Neural progenitor cell (in vitro differentiated cells): ENCODE data around the gene GINS2. TPM values are rescaled to one million over a fixed set of nuclear protein-coding genes. Genes with fewer than 3 reads are reported as not detected.
A peak's percentile ranks its signal among the peaks of the same experiment; 100 is the strongest.

Experiments used
- DNase-seq: peaks from one replicate; pipeline ENCODE4 v3.0.0-alpha.2; 2016; ENCODE audit warnings: low spot score
- H2AFZ ChIP-seq: fragments of 200-600 bp; sonication (generic); replicated peaks from 2 replicates; pipeline ENCODE4 v1.6.1; 2016; ENCODE audit warnings: antibody characterized with exemption
- H3F3A ChIP-seq: fragments of 200-600 bp; sonication (generic); 2 replicates; pipeline ENCODE4 v1.6.1; 2016; ENCODE audit warnings: antibody characterized with exemption, low read depth
- H3K27ac ChIP-seq: fragments of 200-600 bp; sonication (generic); 2 replicates; pipeline ENCODE4 v1.5.1; 2016; ENCODE audit warnings: mild to moderate bottlenecking
- H3K27me3 ChIP-seq: fragments of 200-600 bp; sonication (generic); 2 replicates; pipeline ENCODE4 v1.6.1; 2016; ENCODE audit warnings: mild to moderate bottlenecking, moderate library complexity
- H3K36me3 ChIP-seq: fragments of 200-600 bp; sonication (generic); 2 replicates; pipeline ENCODE4 v1.5.1; 2016
- H3K4me1 ChIP-seq: fragments of 200-600 bp; sonication (generic); 2 replicates; pipeline ENCODE4 v1.6.1; 2016; ENCODE audit warnings: mixed run types
- H3K4me2 ChIP-seq: fragments of 200-600 bp; sonication (generic); 2 replicates; pipeline ENCODE4 v1.6.1; 2016
- H3K4me3 ChIP-seq: fragments of 200-600 bp; sonication (generic); 2 replicates; pipeline ENCODE4 v1.5.1; 2016
- H3K79me2 ChIP-seq: fragments of 200-600 bp; sonication (generic); 2 replicates; pipeline ENCODE4 v1.6.1; 2016; ENCODE audit warnings: low read depth
- H3K9ac ChIP-seq: fragments of 200-600 bp; sonication (generic); 2 replicates; pipeline ENCODE4 v1.6.1; 2016
- H3K9me3 ChIP-seq: fragments of 200-600 bp; sonication (generic); 2 replicates; pipeline ENCODE4 v1.5.1; 2016; ENCODE audit warnings: low read depth
- H4K20me1 ChIP-seq: fragments of 200-600 bp; sonication (generic); 2 replicates; pipeline ENCODE4 v1.6.1; 2016; ENCODE audit warnings: low read depth
- H3K27ac Mint-ChIP-seq: 3 replicates; pipeline ENCODE4 v1.8.0; 2021; ENCODE audit warnings: mixed read lengths
- H3K27me3 Mint-ChIP-seq: 2 replicates; pipeline ENCODE4 v1.8.0; 2022; ENCODE audit warnings: low read depth, mild to moderate bottlenecking, inconsistent platforms, moderate library complexity, mixed read lengths; ENCODE audit not compliant: insufficient read depth
- H3K36me3 Mint-ChIP-seq: 3 replicates; pipeline ENCODE4 v1.8.0; 2021; ENCODE audit warnings: mixed read lengths
- H3K4me1 Mint-ChIP-seq: 3 replicates; pipeline ENCODE4 v1.8.0; 2021; ENCODE audit warnings: mixed read lengths
- H3K4me3 Mint-ChIP-seq: 3 replicates; pipeline ENCODE4 v1.8.0; 2021; ENCODE audit warnings: mild to moderate bottlenecking, moderate library complexity, mixed read lengths
- H3K9me3 Mint-ChIP-seq: 3 replicates; pipeline ENCODE4 v1.8.0; 2020; ENCODE audit warnings: mixed read lengths
- CTCF ChIP-seq: fragments of 200-600 bp; sonication (generic); IDR thresholded peaks from 2 replicates; pipeline ENCODE4 v1.5.1; 2017; ENCODE audit warnings: antibody characterized with exemption, mild to moderate bottlenecking
- EZH2 ChIP-seq: fragments of 200-600 bp; sonication (generic); IDR thresholded peaks from 2 replicates; pipeline ENCODE4 v1.6.1; 2017; ENCODE audit warnings: antibody characterized with exemption, mild to moderate bottlenecking, moderate library complexity
- EZH2phosphoT487 ChIP-seq: fragments of 200-600 bp; sonication (generic); IDR thresholded peaks from 2 replicates; pipeline ENCODE4 v1.6.1; 2017; ENCODE audit warnings: antibody characterized with exemption
- total RNA-seq: library from RNA; depleted of rRNA; stranded (reverse); fragments of >200 nt; gene quantifications from 2 replicates; pipeline ENCODE4 v1.2.3, GENCODE V29; 2015; ENCODE audit warnings: low replicate concordance

GINS2 gene
- total RNA-seq, 1 donor from 2014 or later = 47.9 TPM

GRCh38 chr16:85686912-85687591, 1.7 kb downstream of the GINS2 start:
- H3K4me2 ChIP-seq = peak overlapping the region; percentile 93
- H3K9me3 ChIP-seq = no peaks in the 10 kb centered on the region
- H3K9me3 Mint-ChIP-seq = no peaks in the 10 kb centered on the region
- H3K27me3 Mint-ChIP-seq = peaks cover 8% of the 10 kb centered on the region
- peak overlapping the region; percentile 79 for H3K4me3 ChIP-seq
- H4K20me1 ChIP-seq = peaks cover 30% of the 10 kb centered on the region
- no peak overlapping the region for H3K9ac ChIP-seq
- no peak overlapping the region for H3K27ac Mint-ChIP-seq
- H2AFZ ChIP-seq = no peak overlapping the region
- peaks cover 18% of the 10 kb centered on the region for H3K4me1 ChIP-seq
- H3K27ac ChIP-seq = no peak overlapping the region
- H3K36me3 ChIP-seq = no peaks in the 10 kb centered on the region
- H3K27me3 ChIP-seq = peaks cover 22% of the 10 kb centered on the region
- H3K36me3 Mint-ChIP-seq = peaks cover 18% of the 10 kb centered on the region
- peaks cover 29% of the 10 kb centered on the region for H3K4me1 Mint-ChIP-seq
- DNase-seq = no peak
- TF ChIP-seq EZH2 (no peak), CTCF (no peak), EZH2phosphoT487 (no peak)
- H3F3A ChIP-seq = no peaks in the 10 kb centered on the region
- peak overlapping the region; percentile 90 for H3K4me3 Mint-ChIP-seq
- H3K79me2 ChIP-seq = peaks cover 55% of the 10 kb centered on the region

GRCh38 chr16:85685251-85685650, 3.5 kb downstream of the GINS2 start:
- no peak for DNase-seq
- Histone ChIP-seq H2AFZ (no peak overlapping the region), H3F3A (no peaks in the 10 kb centered on the region), H3K27ac (no peak overlapping the region), H4K20me1 (peaks cover 30% of the 10 kb centered on the region), H3K4me3 (no peak overlapping the region), H3K27me3 (peaks cover 12% of the 10 kb centered on the region), H3K9ac (no peak overlapping the region), H3K79me2 (peaks cover 55% of the 10 kb centered on the region), H3K4me2 (no peak overlapping the region), H3K4me1 (peaks cover 18% of the 10 kb centered on the region), H3K36me3 (no peaks in the 10 kb centered on the region), H3K9me3 (no peaks in the 10 kb centered on the region)
- no peak overlapping the region for H3K27ac Mint-ChIP-seq
- TF ChIP-seq EZH2 (no peak), EZH2phosphoT487 (no peak), CTCF (no peak)
- H3K4me1 Mint-ChIP-seq = peaks cover 25% of the 10 kb centered on the region
- no peak overlapping the region for H3K4me3 Mint-ChIP-seq
- H3K36me3 Mint-ChIP-seq = peaks cover 18% of the 10 kb centered on the region
- H3K9me3 Mint-ChIP-seq = no peaks in the 10 kb centered on the region
- peaks cover 4% of the 10 kb centered on the region for H3K27me3 Mint-ChIP-seq

GRCh38 chr16:85683363-85683762, 5.4 kb downstream of the GINS2 start:
- Histone ChIP-seq H4K20me1 (peaks cover 34% of the 10 kb centered on the region), H3K4me2 (no peak overlapping the region), H3K9ac (peak overlapping the region; percentile 32), H3K36me3 (no peaks in the 10 kb centered on the region), H3F3A (no peaks in the 10 kb centered on the region), H2AFZ (no peak overlapping the region), H3K79me2 (peaks cover 54% of the 10 kb centered on the region), H3K9me3 (no peaks in the 10 kb centered on the region), H3K4me3 (no peak overlapping the region), H3K27me3 (no peaks in the 10 kb centered on the region), H3K27ac (no peak overlapping the region), H3K4me1 (peaks cover 15% of the 10 kb centered on the region)
- Mint-ChIP-seq H3K9me3 (no peaks in the 10 kb centered on the region), H3K27ac (peak overlapping the region; percentile 34), H3K4me3 (no peak overlapping the region), H3K27me3 (peaks cover 4% of the 10 kb centered on the region), H3K36me3 (peaks cover 23% of the 10 kb centered on the region), H3K4me1 (peaks cover 20% of the 10 kb centered on the region)
- no peak for TF ChIP-seq CTCF
- no peak for TF ChIP-seq EZH2
- no peak for TF ChIP-seq EZH2phosphoT487
- no peak for DNase-seq
